ENCODE measurements around the gene DEFB132.

The DEFB132 gene

GRCh38 chr20:297925-298775 lies 40.6 kb downstream of the DEFB132 start:
- Histone ChIP-seq H3K9me3 (ENCODE audit: control insufficient read depth, low read length) (no peaks in the 10 kb centered on the region), H3K27ac (ENCODE audit: low read depth, low read length, severe bottlenecking) (peak overlapping the region; percentile 87), H3K4me1 (ENCODE audit: control insufficient read depth, insufficient read depth, low read length, poor library complexity, severe bottlenecking) (peaks cover 28% of the 10 kb centered on the region), H3K36me3 (ENCODE audit: control insufficient read depth, insufficient read depth, low read length) (peaks cover 24% of the 10 kb centered on the region), H3K4me3 (ENCODE audit: extremely low read depth, insufficient read depth, low read length, poor library complexity, severe bottlenecking) (peak overlapping the region; percentile 95)
- WGBS, 2 experiments (ENCODE audit: insufficient coverage in 2 of 2), result 0 to 1% methylated on average over 47 to 73 of the region's 75 CpGs

- H3K9me3 ChIP-seq (ENCODE audit: control insufficient read depth, low read length), result no peaks in the 10 kb centered on the region
- H3K36me3 ChIP-seq (ENCODE audit: control insufficient read depth, insufficient read depth, low read length), result peaks cover 24% of the 10 kb centered on the region
- peak overlapping the region; percentile 87 for H3K27ac ChIP-seq (ENCODE audit: low read depth, low read length, severe bottlenecking)
- WGBS, 2 experiments (ENCODE audit: insufficient coverage in 2 of 2), result 2 to 3% methylated on average over 7 to 8 of the region's 15 CpGs
- peak overlapping the region; percentile 95 for H3K4me3 ChIP-seq (ENCODE audit: extremely low read depth, insufficient read depth, low read length, poor library complexity, severe bottlenecking)
- H3K4me1 ChIP-seq (ENCODE audit: control insufficient read depth, insufficient read depth, low read length, poor library complexity, severe bottlenecking), result peaks cover 28% of the 10 kb centered on the region
These were observed 41.4 kb downstream of the DEFB132 start for GRCh38 chr20:298776-299391.

GRCh38 chr20:300345-300990 lies 42.9 kb downstream of the DEFB132 start:
- 24 to 27% methylated on average over 7 to 9 of the region's 10 CpGs for WGBS, 2 experiments (ENCODE audit: insufficient coverage in 2 of 2)
- Histone ChIP-seq H3K4me3 (ENCODE audit: extremely low read depth, insufficient read depth, low read length, poor library complexity, severe bottlenecking) (peak overlapping the region; percentile 95), H3K36me3 (ENCODE audit: control insufficient read depth, insufficient read depth, low read length) (peaks cover 24% of the 10 kb centered on the region), H3K27ac (ENCODE audit: low read depth, low read length, severe bottlenecking) (peak overlapping the region; percentile 89), H3K4me1 (ENCODE audit: control insufficient read depth, insufficient read depth, low read length, poor library complexity, severe bottlenecking) (peaks cover 28% of the 10 kb centered on the region), H3K9me3 (ENCODE audit: control insufficient read depth, low read length) (no peaks in the 10 kb centered on the region)

- Histone ChIP-seq H3K4me3 (ENCODE audit: extremely low read depth, insufficient read depth, low read length, poor library complexity, severe bottlenecking) (no peak overlapping the region), H3K36me3 (ENCODE audit: control insufficient read depth, insufficient read depth, low read length) (peaks cover 24% of the 10 kb centered on the region), H3K27ac (ENCODE audit: low read depth, low read length, severe bottlenecking) (peak overlapping the region; percentile 89), H3K9me3 (ENCODE audit: control insufficient read depth, low read length) (no peaks in the 10 kb centered on the region), H3K4me1 (ENCODE audit: control insufficient read depth, insufficient read depth, low read length, poor library complexity, severe bottlenecking) (peaks cover 25% of the 10 kb centered on the region)
- WGBS, 2 experiments (ENCODE audit: insufficient coverage in 2 of 2), result 64 to 68% methylated on average over 12 to 13 of the region's 13 CpGs
These were observed 44.6 kb downstream of the DEFB132 start for GRCh38 chr20:301886-302848.

- WGBS, 2 experiments (ENCODE audit: insufficient coverage in 2 of 2), result 69 to 87% methylated on average over 4 to 6 of the region's 11 CpGs
- H3K9me3 ChIP-seq (ENCODE audit: control insufficient read depth, low read length), result no peaks in the 10 kb centered on the region
- H3K36me3 ChIP-seq (ENCODE audit: control insufficient read depth, insufficient read depth, low read length), result peaks cover 6% of the 10 kb centered on the region
- peaks cover 33% of the 10 kb centered on the region for H3K4me1 ChIP-seq (ENCODE audit: control insufficient read depth, insufficient read depth, low read length, poor library complexity, severe bottlenecking)
- H3K4me3 ChIP-seq (ENCODE audit: extremely low read depth, insufficient read depth, low read length, poor library complexity, severe bottlenecking), result no peak overlapping the region
- no peak overlapping the region for H3K27ac ChIP-seq (ENCODE audit: low read depth, low read length, severe bottlenecking)
These were observed 48.2 kb downstream of the DEFB132 start for GRCh38 chr20:305745-306144.

- WGBS, 2 experiments (ENCODE audit: insufficient coverage in 2 of 2), result 94 to 100% methylated on average over 5 of the region's 7 CpGs
- Histone ChIP-seq H3K36me3 (ENCODE audit: control insufficient read depth, insufficient read depth, low read length) (no peaks in the 10 kb centered on the region), H3K9me3 (ENCODE audit: control insufficient read depth, low read length) (no peaks in the 10 kb centered on the region), H3K4me3 (ENCODE audit: extremely low read depth, insufficient read depth, low read length, poor library complexity, severe bottlenecking) (no peak overlapping the region), H3K4me1 (ENCODE audit: control insufficient read depth, insufficient read depth, low read length, poor library complexity, severe bottlenecking) (peaks cover 16% of the 10 kb centered on the region), H3K27ac (ENCODE audit: low read depth, low read length, severe bottlenecking) (peak overlapping the region; percentile 100)
These were observed 51.0 kb downstream of the DEFB132 start for GRCh38 chr20:308427-309038.

GRCh38 chr20:309306-309840 lies 51.8 kb downstream of the DEFB132 start:
- Histone ChIP-seq H3K4me3 (ENCODE audit: extremely low read depth, insufficient read depth, low read length, poor library complexity, severe bottlenecking) (peak overlapping the region; percentile 35), H3K4me1 (ENCODE audit: control insufficient read depth, insufficient read depth, low read length, poor library complexity, severe bottlenecking) (peaks cover 16% of the 10 kb centered on the region), H3K36me3 (ENCODE audit: control insufficient read depth, insufficient read depth, low read length) (no peaks in the 10 kb centered on the region), H3K9me3 (ENCODE audit: control insufficient read depth, low read length) (no peaks in the 10 kb centered on the region), H3K27ac (ENCODE audit: low read depth, low read length, severe bottlenecking) (peak overlapping the region; percentile 100)
- 0% methylated on average over 3 to 4 of the region's 6 CpGs for WGBS, 2 experiments (ENCODE audit: insufficient coverage in 2 of 2)

GRCh38 chr20:309841-310644 lies 52.5 kb downstream of the DEFB132 start:
- Histone ChIP-seq H3K27ac (ENCODE audit: low read depth, low read length, severe bottlenecking) (peak overlapping the region; percentile 100), H3K36me3 (ENCODE audit: control insufficient read depth, insufficient read depth, low read length) (no peaks in the 10 kb centered on the region), H3K4me3 (ENCODE audit: extremely low read depth, insufficient read depth, low read length, poor library complexity, severe bottlenecking) (peak overlapping the region; percentile 35), H3K9me3 (ENCODE audit: control insufficient read depth, low read length) (no peaks in the 10 kb centered on the region), H3K4me1 (ENCODE audit: control insufficient read depth, insufficient read depth, low read length, poor library complexity, severe bottlenecking) (peaks cover 16% of the 10 kb centered on the region)
- 0% methylated on average over 13 to 19 of the region's 31 CpGs for whole genome bisulfite sequencing, 2 experiments (ENCODE audit: insufficient coverage in 2 of 2)

- Histone ChIP-seq H3K27ac (ENCODE audit: low read depth, low read length, severe bottlenecking) (peak overlapping the region; percentile 43), H3K4me3 (ENCODE audit: extremely low read depth, insufficient read depth, low read length, poor library complexity, severe bottlenecking) (no peak overlapping the region), H3K9me3 (ENCODE audit: control insufficient read depth, low read length) (no peaks in the 10 kb centered on the region), H3K4me1 (ENCODE audit: control insufficient read depth, insufficient read depth, low read length, poor library complexity, severe bottlenecking) (peaks cover 16% of the 10 kb centered on the region), H3K36me3 (ENCODE audit: control insufficient read depth, insufficient read depth, low read length) (no peaks in the 10 kb centered on the region)
- WGBS, 2 experiments (ENCODE audit: insufficient coverage in 2 of 2), result 0% methylated on average over 1 to 3 of the region's 7 CpGs
These were observed 53.1 kb downstream of the DEFB132 start for GRCh38 chr20:310645-311044.
